OCI-LY7 (cell line): ENCODE results near the gene TMEM115. TPM values are rescaled to one million over a fixed set of nuclear protein-coding genes. Genes with fewer than 3 reads are reported as not detected.

Experiments
- BruUV-seq: library from RNA; stranded (reverse); fragments of 400-500 nt; replicated peaks from 2 replicates; lab custom pipeline; 2021; lab: Mats Ljungman, UMichigan
- CTCF ChIA-PET: fragments of 300-600 bp; sonication (Branson Sonifier 250); formaldehyde crosslinking; loops from one replicate; lab custom pipeline; 2022; ENCODE audit warnings: antibody characterized with exemption; ENCODE audit not compliant: unreplicated experiment; lab: Charles Lee
- POLR2A ChIA-PET: fragments of 300-600 bp; sonication (Branson Sonifier 250); formaldehyde crosslinking; loops from one replicate; lab custom pipeline; 2022; ENCODE audit warnings: antibody characterized with exemption; lab: Charles Lee
- DNase-seq: peaks from one replicate; pipeline ENCODE4 v3.0.0-alpha.2; 2015; ENCODE audit warnings: low spot score
- H2AFZ ChIP-seq: fragments of 200-600 bp; sonication (generic), shearing (Covaris generic); 2 replicates; pipeline ENCODE4 v1.6.1; 2014; ENCODE audit warnings: mild to moderate bottlenecking, antibody characterized with exemption, low read length, moderate library complexity
- H3K27ac ChIP-seq: fragments of 200-600 bp; sonication (generic); 2 replicates; pipeline ENCODE4 v1.5.1; 2014; ENCODE audit warnings: mixed run types, low read depth, mild to moderate bottlenecking, moderate library complexity, low read length, inconsistent platforms; ENCODE audit not compliant: poor library complexity, severe bottlenecking
- H3K36me3 ChIP-seq: fragments of 200-600 bp; sonication (generic); 2 replicates; pipeline ENCODE4 v1.6.1; 2014; ENCODE audit warnings: mild to moderate bottlenecking, antibody characterized with exemption, low read length, moderate library complexity, mixed read lengths; ENCODE audit not compliant: insufficient read depth
- H3K4me1 ChIP-seq: fragments of 200-600 bp; sonication (generic); 2 replicates; pipeline ENCODE4 v1.5.1; 2014; ENCODE audit warnings: mild to moderate bottlenecking, low read length; ENCODE audit not compliant: insufficient read depth, poor library complexity, severe bottlenecking
- H3K4me2 ChIP-seq: fragments of 200-600 bp; sonication (generic); 2 replicates; pipeline ENCODE4 v1.6.1; 2014; ENCODE audit warnings: mild to moderate bottlenecking, low read length
- H3K4me3 ChIP-seq: fragments of 200-600 bp; sonication (generic); 2 replicates; pipeline ENCODE4 v1.5.1; 2014; ENCODE audit warnings: mild to moderate bottlenecking, low read depth, low read length; ENCODE audit not compliant: poor library complexity, severe bottlenecking
- H3K79me2 ChIP-seq: fragments of 200-600 bp; sonication (generic); 2 replicates; pipeline ENCODE4 v1.6.1; 2016; ENCODE audit warnings: low read depth, mild to moderate bottlenecking, low read length, moderate library complexity, mixed read lengths; ENCODE audit not compliant: insufficient read depth
- H3K9me2 ChIP-seq: fragments of 200-600 bp; sonication (generic); 2 replicates; pipeline ENCODE4 v1.6.1; 2016; ENCODE audit warnings: mild to moderate bottlenecking, low read length, mixed read lengths; ENCODE audit not compliant: insufficient read depth
- H3K9me3 ChIP-seq: fragments of 200-600 bp; sonication (generic); 2 replicates; pipeline ENCODE4 v1.6.1; 2014; ENCODE audit warnings: mild to moderate bottlenecking, mixed run types, low read length, mixed read lengths
- H4K20me1 ChIP-seq: fragments of 200-600 bp; sonication (generic); 2 replicates; pipeline ENCODE4 v1.6.1; 2014; ENCODE audit warnings: mild to moderate bottlenecking, antibody characterized with exemption, low read length, moderate library complexity, mixed read lengths; ENCODE audit not compliant: insufficient read depth
- EZH2phosphoT487 ChIP-seq: fragments of 200-600 bp; sonication (generic); IDR thresholded peaks from 2 replicates; pipeline ENCODE4 v1.6.1; 2018; ENCODE audit warnings: low read depth, borderline replicate concordance, mild to moderate bottlenecking, mixed run types, antibody characterized with exemption, low read length, moderate library complexity, mixed read lengths
- intact Hi-C: fragments of 100-400 bp; cut with micrococcal nuclease; formaldehyde crosslinking; loops from one replicate; pipeline ENCODE4 v1.10.0; 2022; ENCODE audit not compliant: unreplicated experiment
- total RNA-seq, 2 experiments: library from RNA; depleted of rRNA in 1 of 2; stranded (reverse); fragments of >200 nt in 1 of 2; shearing (Covaris generic) in 1 of 2; gene quantifications; 2 replicates each; pipeline ENCODE4 v1.2.3, GENCODE V29; 2014 to 2022
- TF ChIP-seq, protein P1 (sequence below): fragments of 200-600 bp; sonication (generic); conservative IDR thresholded peaks from 2 replicates; pipeline ENCODE4 v1.5.1; 2014; ENCODE audit warnings: mild to moderate bottlenecking, antibody characterized with exemption, low read length, moderate library complexity, mixed read lengths

The TMEM115 gene
- total RNA-seq, 2 experiments from 2014 or later = 16.2 to 18.9 TPM

DNA sequence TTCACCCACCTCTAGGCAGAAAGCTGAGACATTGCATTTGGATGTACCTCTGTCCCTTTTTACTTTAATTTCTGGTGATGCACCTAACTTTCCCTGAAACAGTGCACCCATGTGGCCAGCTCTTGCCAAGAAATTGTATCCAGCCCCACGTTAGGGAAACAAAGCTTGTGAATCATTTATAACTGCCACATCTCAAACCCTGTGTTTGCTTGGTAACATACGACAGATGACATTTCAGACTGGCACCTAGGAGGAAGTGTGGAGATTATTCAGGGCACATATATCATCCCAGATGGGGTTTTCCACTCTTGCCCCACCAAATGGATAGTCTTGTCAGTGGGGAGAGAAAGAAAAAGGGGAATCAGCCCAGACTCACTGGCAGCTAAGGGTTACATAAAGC lies 6.5 kb downstream of the TMEM115 start:
- H2AFZ ChIP-seq = no peak overlapping the region
- peaks cover 19% of the 10 kb centered on the region; the same call in 1 of the 2 replicates for H3K79me2 ChIP-seq
- TF ChIP-seq EZH2phosphoT487 = no peak
- TF ChIP-seq, protein P1, sequence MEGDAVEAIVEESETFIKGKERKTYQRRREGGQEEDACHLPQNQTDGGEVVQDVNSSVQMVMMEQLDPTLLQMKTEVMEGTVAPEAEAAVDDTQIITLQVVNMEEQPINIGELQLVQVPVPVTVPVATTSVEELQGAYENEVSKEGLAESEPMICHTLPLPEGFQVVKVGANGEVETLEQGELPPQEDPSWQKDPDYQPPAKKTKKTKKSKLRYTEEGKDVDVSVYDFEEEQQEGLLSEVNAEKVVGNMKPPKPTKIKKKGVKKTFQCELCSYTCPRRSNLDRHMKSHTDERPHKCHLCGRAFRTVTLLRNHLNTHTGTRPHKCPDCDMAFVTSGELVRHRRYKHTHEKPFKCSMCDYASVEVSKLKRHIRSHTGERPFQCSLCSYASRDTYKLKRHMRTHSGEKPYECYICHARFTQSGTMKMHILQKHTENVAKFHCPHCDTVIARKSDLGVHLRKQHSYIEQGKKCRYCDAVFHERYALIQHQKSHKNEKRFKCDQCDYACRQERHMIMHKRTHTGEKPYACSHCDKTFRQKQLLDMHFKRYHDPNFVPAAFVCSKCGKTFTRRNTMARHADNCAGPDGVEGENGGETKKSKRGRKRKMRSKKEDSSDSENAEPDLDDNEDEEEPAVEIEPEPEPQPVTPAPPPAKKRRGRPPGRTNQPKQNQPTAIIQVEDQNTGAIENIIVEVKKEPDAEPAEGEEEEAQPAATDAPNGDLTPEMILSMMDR = peak; percentile 71
- POLR2A ChIA-PET = interaction anchor here (0.6 to 1.5 kb wide), 2 partner anchors 15 to 77 kb away, joined by 4 to 7 read pairs; no protein-coding TSS in a partner anchor
- 0 out of 2 replicates have a peak, but pooled peaks cover 4% of the 10 kb centered on the region for H4K20me1 ChIP-seq
- no peaks in the 10 kb centered on the region for H3K9me3 ChIP-seq
- no peak for DNase-seq
- CTCF ChIA-PET = no interaction called here
- peaks cover 45% of the 10 kb centered on the region for H3K4me1 ChIP-seq
- H3K9me2 ChIP-seq = no peaks in the 10 kb centered on the region
- no peak overlapping the region for H3K27ac ChIP-seq
- H3K4me2 ChIP-seq = no peak overlapping the region
- no TSS peak for BruUV-seq
- H3K4me3 ChIP-seq = no peak overlapping the region
- H3K36me3 ChIP-seq = peaks cover 44% of the 10 kb centered on the region
- intact Hi-C loops = loop anchor here (5.0 kb wide), 1 partner anchor 215 kb away; the partner anchor contains the start of genes C3orf18 and HEMK1

DNA sequence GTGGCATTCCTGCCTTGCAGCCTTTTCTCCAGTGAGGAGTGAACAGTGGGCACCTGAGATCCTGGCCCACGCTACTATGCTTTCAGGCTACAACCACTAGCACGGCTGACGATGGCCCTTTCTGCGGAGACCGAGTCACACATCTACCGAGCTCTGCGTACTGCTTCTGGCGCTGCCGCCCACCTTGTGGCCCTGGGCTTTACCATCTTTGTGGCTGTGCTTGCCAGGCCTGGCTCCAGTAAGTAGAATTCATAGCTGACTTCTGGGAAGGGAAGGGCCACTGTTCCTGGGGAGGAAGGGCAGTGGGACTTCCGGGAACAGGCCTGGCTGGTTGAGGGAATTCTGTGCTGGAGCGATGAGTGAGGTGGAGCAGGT lies 8.0 kb downstream of the TMEM115 start:
- peaks cover 8% of the 10 kb centered on the region; the same call in 1 of the 2 replicates for H3K79me2 ChIP-seq
- no peaks in the 10 kb centered on the region for H4K20me1 ChIP-seq
- POLR2A ChIA-PET = interaction anchor here (1.3 to 2.1 kb wide), 2 partner anchors 8 to 15 kb away, joined by 9 to 22 read pairs; partner anchors contain the start of gene TMEM115
- H3K9me3 ChIP-seq = no peaks in the 10 kb centered on the region
- no peak for TF ChIP-seq EZH2phosphoT487
- TF ChIP-seq, protein P1 = no peak
- peak overlapping the region; percentile 77 for H3K4me3 ChIP-seq
- BruUV-seq = no TSS peak
- H3K9me2 ChIP-seq = no peaks in the 10 kb centered on the region
- H2AFZ ChIP-seq = peak overlapping the region; percentile 69; the same call in 1 of the 2 replicates
- CTCF ChIA-PET = interaction anchor here (0.6 kb wide), 1 partner anchor 1832 kb away, joined by 5 read pairs; no protein-coding TSS in a partner anchor
- intact Hi-C loops = loop anchor here (1.0 to 5.0 kb wide), 2 partner anchors 8 to 216 kb away; partner anchors contain the start of genes C3orf18, HEMK1 and TMEM115
- peaks cover 44% of the 10 kb centered on the region for H3K36me3 ChIP-seq
- H3K4me2 ChIP-seq = peak overlapping the region; percentile 92
- no peak for DNase-seq
- peaks cover 30% of the 10 kb centered on the region for H3K4me1 ChIP-seq
- no peak overlapping the region for H3K27ac ChIP-seq
